Neutrophil (primary cell): Measurements from ENCODE around the gene JARID2.
"Not testable (repeated sequence)": the region's sequence is repeated elsewhere in the genome, so short reads cannot be mapped to it uniquely, and the experiment has no call there.

ENCODE experiments used
- H3K27ac ChIP-seq: fragments of 200-600 bp; sonication (generic); 2 replicates; pipeline ENCODE4 v1.5.1; 2016; ENCODE audit warnings: mild to moderate bottlenecking, moderate library complexity
- H3K27me3 ChIP-seq: fragments of 200-600 bp; sonication (generic); 2 replicates; pipeline ENCODE4 v1.6.0; 2016; ENCODE audit warnings: mild to moderate bottlenecking
- H3K36me3 ChIP-seq: fragments of 200-600 bp; sonication (generic); 2 replicates; pipeline ENCODE4 v1.5.1; 2017
- H3K4me1 ChIP-seq, 2 experiments: fragments of 200-600 bp in 1 of 2; sonication (generic) in 1 of 2; 1 replicate in 1 of 2; 2 replicates in 1 of 2; pipeline versions ENCODE4 v1.5.1 to v1.6.1; 2013 to 2016; ENCODE audit warnings: low read depth in 1 of 2, low read length in 1 of 2, mild to moderate bottlenecking in 1 of 2, moderate library complexity in 1 of 2; ENCODE audit not compliant: control insufficient read depth in 1 of 2, insufficient read depth in 1 of 2
- H3K4me3 ChIP-seq, 2 experiments: fragments of 200-600 bp in 1 of 2; sonication (generic) in 1 of 2; 1 replicate in 1 of 2; 2 replicates in 1 of 2; pipeline ENCODE4 v1.5.1; 2013 to 2016; ENCODE audit warnings: low read depth in 1 of 2, low read length in 1 of 2, mild to moderate bottlenecking in 1 of 2, moderate library complexity in 1 of 2
- H3K9me3 ChIP-seq: fragments of 200-600 bp; sonication (generic); 2 replicates; pipeline ENCODE4 v1.5.1; 2016
- TF ChIP-seq, protein P1 (sequence below): fragments of 200-600 bp; sonication (generic); IDR thresholded peaks from 2 replicates; pipeline ENCODE4 v1.5.1; 2016; ENCODE audit warnings: antibody characterized with exemption

Gene JARID2

DNA sequence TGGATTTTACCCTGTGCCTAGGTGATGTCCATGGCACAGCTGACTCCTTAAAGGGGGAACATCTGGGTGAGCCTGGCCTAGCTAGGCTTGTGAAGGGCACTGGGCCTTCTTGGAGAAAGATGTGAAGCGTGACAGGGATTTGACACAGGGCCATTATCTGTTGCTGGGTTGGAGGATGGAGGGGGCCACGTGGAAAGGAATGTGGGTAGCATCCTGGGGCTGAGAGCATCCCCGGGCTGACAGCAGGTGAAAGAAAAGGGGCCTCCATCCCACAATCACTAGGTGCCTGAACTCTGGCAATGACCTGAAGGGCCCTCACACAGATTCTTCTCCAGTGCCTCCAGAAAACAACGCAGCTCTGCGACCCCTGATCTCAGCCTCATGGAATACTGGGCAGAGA, 292.2 kb downstream of the JARID2 start:
- Histone ChIP-seq H3K36me3 (peaks cover 2% of the 10 kb centered on the region), H3K9me3 (no peaks in the 10 kb centered on the region), H3K27ac (peak overlapping the region; percentile 18), H3K27me3 (no peaks in the 10 kb centered on the region), H3K4me1 (peaks cover 62 to 65% of the 10 kb centered on the region in 2 experiments), H3K4me3 (no peak overlapping the region)
- TF ChIP-seq, protein P1, sequence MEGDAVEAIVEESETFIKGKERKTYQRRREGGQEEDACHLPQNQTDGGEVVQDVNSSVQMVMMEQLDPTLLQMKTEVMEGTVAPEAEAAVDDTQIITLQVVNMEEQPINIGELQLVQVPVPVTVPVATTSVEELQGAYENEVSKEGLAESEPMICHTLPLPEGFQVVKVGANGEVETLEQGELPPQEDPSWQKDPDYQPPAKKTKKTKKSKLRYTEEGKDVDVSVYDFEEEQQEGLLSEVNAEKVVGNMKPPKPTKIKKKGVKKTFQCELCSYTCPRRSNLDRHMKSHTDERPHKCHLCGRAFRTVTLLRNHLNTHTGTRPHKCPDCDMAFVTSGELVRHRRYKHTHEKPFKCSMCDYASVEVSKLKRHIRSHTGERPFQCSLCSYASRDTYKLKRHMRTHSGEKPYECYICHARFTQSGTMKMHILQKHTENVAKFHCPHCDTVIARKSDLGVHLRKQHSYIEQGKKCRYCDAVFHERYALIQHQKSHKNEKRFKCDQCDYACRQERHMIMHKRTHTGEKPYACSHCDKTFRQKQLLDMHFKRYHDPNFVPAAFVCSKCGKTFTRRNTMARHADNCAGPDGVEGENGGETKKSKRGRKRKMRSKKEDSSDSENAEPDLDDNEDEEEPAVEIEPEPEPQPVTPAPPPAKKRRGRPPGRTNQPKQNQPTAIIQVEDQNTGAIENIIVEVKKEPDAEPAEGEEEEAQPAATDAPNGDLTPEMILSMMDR, result no peak

DNA sequence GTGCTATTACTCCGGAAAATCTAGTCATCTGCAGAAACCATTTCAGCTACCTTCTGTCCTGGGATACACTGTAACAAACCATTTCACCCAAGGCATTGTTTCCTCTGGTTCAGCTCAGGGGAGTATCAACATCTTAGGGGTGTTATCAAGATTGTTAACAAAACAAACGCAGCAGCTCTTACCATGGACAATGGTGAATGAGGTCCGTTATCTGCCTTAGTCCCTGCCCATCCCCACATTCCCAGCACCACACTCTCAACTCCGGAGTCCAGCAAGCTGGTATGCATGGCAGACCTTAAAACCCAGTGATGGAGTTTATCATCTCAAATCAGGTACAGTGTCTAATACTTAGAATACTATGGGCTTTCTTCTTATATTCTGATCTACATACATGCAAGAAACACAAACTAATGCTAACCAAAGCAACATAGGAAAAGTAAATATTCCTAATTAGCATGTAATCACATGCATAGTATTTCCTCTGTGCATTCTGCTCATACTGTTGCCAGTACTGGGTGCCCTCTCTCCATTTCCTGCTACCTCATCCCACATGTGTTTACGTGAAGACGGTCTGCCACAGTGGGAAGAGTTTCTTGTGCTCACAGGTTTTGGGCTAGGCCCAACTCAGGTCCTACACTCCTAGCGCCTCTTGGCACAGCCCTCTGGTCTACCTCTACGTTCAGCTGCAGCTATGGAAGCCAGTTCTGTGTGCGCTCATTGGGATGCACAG, 293.1 kb downstream of the JARID2 start:
- no peaks in the 10 kb centered on the region for H3K27me3 ChIP-seq
- no peaks in the 10 kb centered on the region for H3K36me3 ChIP-seq
- TF ChIP-seq, protein P1, result no peak
- no peak overlapping the region for H3K4me3 ChIP-seq
- peaks cover 69 to 73% of the 10 kb centered on the region in 2 experiments for H3K4me1 ChIP-seq
- H3K9me3 ChIP-seq, result no peaks in the 10 kb centered on the region
- H3K27ac ChIP-seq, result peak overlapping the region; percentile 75

DNA sequence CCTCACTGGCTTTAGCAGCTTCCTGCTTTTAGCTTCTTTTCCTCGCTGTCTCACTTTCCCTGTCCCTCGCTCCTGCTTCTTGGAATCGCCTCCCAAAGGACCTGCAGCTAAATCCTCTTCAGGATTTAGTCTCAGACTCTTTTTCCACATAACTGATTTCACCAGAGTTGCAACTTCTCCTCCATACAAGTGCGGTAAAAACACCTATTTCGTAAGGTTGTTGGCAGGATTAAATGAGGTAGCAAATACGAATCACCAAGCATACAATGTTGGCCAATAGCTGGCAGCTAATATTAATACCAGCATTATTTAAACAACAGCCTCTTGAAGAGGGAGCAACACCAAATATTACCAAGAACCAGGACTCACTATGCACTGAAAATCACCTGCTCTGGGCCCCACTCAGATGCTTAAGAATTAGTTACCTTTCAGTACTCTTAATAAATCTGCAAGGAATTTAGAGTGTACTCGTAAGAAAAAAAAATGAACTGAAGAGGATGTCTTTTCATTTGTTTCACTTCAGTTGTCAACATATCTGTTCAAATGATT, 293.9 kb downstream of the JARID2 start:
- TF ChIP-seq, protein P1, result no peak
- Histone ChIP-seq H3K4me3 (no peak overlapping the region), H3K27ac (peak overlapping the region; percentile 75), H3K36me3 (no peaks in the 10 kb centered on the region), H3K9me3 (no peaks in the 10 kb centered on the region), H3K27me3 (no peaks in the 10 kb centered on the region), H3K4me1 (peaks cover 65 to 71% of the 10 kb centered on the region in 2 experiments)

DNA sequence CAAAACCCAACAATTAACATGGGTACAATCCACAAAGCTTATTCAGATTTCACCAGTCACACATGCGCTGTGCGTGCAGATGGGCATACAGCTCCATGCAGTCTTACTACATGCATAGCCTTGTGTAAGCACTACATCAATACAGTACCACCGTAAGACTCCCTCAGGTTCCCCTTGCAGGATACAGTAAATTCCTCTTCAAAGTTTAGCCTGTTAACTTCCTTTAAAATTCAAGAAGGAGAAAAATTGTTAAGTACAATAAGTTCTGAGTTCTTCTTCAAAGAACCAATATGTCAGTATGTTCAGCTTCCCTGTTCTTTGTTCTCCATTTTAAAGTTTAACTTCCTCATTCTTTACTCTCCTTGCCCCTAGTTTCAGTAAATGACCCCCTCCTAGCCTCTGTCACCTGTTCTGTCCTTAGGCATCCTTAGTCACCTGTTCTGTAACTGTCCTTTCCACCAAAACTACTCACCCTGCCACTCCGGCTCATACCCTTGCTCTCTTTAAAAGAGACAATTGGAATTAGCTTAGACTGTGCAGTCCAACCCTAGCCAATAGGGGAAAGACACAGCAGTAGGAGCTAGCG, 297.6 kb downstream of the JARID2 start:
- Histone ChIP-seq H3K4me1 (peaks cover 42 to 49% of the 10 kb centered on the region in 2 experiments), H3K27ac (peak overlapping the region; percentile 79)
- H3K9me3 ChIP-seq, H3K27me3 ChIP-seq, H3K4me3 ChIP-seq, H3K36me3 ChIP-seq: not testable (repeated sequence)

DNA sequence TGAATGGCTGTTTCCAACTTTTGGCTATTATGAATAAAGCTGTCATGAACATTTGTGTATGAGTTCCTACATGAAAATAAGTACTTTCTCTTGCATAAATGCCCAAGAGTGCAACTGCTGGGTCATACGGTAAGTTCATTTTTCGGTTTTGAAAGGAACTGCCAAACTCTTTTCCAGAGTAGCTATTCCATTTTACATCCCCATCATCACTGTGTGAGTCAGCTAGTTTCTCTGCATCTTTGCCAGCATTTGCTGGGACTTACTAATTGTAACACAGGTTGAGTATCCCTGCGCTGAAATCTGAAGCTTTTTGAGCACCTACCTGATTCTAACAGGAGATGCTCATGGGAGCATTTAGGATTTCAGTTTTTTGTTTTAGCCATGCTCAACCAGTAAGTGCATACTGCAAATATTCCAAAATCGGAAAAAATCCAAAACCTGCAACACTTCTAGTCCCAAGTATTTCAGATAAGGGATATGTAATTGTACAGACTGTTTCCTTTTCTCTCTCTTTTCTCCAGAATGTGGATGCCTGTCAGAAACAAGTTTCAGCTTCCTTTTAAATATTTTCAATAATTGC, 298.5 kb downstream of the JARID2 start:
- H3K4me3 ChIP-seq, result no peak overlapping the region
- H3K27ac ChIP-seq, result peak overlapping the region; percentile 79
- H3K36me3 ChIP-seq, result no peaks in the 10 kb centered on the region
- H3K27me3 ChIP-seq, result no peaks in the 10 kb centered on the region
- peaks cover 32 to 39% of the 10 kb centered on the region in 2 experiments for H3K4me1 ChIP-seq
- no peaks in the 10 kb centered on the region for H3K9me3 ChIP-seq
- TF ChIP-seq, protein P1, result no peak

DNA sequence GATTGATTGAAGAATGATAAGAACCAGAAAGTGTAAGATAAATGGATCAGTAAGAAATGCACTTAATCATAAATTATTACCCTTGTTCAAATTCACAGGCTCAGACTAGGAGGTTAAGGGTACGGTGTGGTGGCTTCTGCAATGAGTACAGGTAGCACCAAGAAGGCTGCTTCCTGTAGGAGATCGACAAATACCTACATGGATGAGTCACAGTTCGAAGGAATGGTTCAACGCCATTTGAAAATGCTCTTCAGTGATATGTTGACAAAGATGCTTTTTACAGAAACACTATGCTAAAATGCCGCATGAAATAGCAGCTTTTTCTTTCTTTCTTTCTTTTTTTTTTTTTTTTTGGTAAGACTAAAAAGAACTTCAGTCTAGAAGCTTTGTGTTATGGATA, 300.7 kb downstream of the JARID2 start:
- no peaks in the 10 kb centered on the region for H3K36me3 ChIP-seq
- H3K9me3 ChIP-seq, result no peaks in the 10 kb centered on the region
- no peak overlapping the region for H3K4me3 ChIP-seq
- no peaks in the 10 kb centered on the region for H3K27me3 ChIP-seq
- peaks cover 15 to 17% of the 10 kb centered on the region in 2 experiments for H3K4me1 ChIP-seq
- no peak overlapping the region for H3K27ac ChIP-seq
- TF ChIP-seq, protein P1, result no peak
